ENCODE results near the gene SYCN. TPM values are rescaled to one million over a fixed set of nuclear protein-coding genes. Genes with fewer than 3 reads are reported as not detected.

Gene SYCN
- total RNA-seq, 1 donor from 2014 or later, result not detected

DNA sequence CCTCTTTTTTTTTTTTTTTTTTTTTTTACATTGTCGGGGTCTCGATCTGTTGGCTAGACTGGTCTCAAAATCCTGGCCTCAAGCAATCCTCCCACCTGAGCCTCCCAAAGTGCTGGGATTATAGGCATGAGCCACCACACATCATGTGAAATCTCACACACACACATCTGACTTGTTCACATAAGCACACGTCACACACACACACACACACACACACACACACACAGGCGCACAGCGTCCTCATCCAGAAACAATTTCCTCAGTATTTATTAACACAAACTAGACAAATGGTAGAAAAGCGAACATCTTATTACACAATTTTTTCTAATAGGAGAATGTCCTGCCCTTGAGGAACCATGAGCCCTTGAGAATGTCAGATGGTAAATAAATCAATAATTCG, 5.1 kb upstream of the SYCN start:
- no peaks in the 10 kb centered on the region for H3K9me3 Mint-ChIP-seq (ENCODE audit: low read depth)

GRCh38 chr19:39208175-39208795, 4.2 kb upstream of the SYCN start:
- no peak for DNase-seq (ENCODE audit: low spot score)
- no peak for TF ChIP-seq CTCF (IDR thresholded peaks at IDR 0.05)
- no peak overlapping the region for H3K27ac Mint-ChIP-seq (ENCODE audit: unreplicated experiment)
- no peaks in the 10 kb centered on the region for H3K9me3 Mint-ChIP-seq (ENCODE audit: low read depth)
- no peaks in the 10 kb centered on the region for H3K4me1 Mint-ChIP-seq (ENCODE audit: low read depth)
- H3K27me3 Mint-ChIP-seq (ENCODE audit: low read depth), result peaks cover 19% of the 10 kb centered on the region
- no peaks in the 10 kb centered on the region for H3K36me3 Mint-ChIP-seq (ENCODE audit: low read depth)
- H3K4me3 Mint-ChIP-seq (ENCODE audit: unreplicated experiment), result no peak overlapping the region

More for the DNA sequence above, 5.1 kb upstream of the SYCN start:
- no peak for TF ChIP-seq CTCF (IDR thresholded peaks at IDR 0.05)
- Mint-ChIP-seq H3K4me3 (ENCODE audit: unreplicated experiment) (no peak overlapping the region), H3K36me3 (ENCODE audit: low read depth) (no peaks in the 10 kb centered on the region), H3K27me3 (ENCODE audit: low read depth) (peaks cover 23% of the 10 kb centered on the region), H3K27ac (ENCODE audit: unreplicated experiment) (no peak overlapping the region), H3K4me1 (ENCODE audit: low read depth) (no peaks in the 10 kb centered on the region)
- DNase-seq (ENCODE audit: low spot score), result no peak

- H3K36me3 Mint-ChIP-seq (ENCODE audit: low read depth), result no peaks in the 10 kb centered on the region
- H3K9me3 Mint-ChIP-seq (ENCODE audit: low read depth), result no peaks in the 10 kb centered on the region
- TF ChIP-seq CTCF (IDR thresholded peaks at IDR 0.05), result no peak
- no peak for DNase-seq (ENCODE audit: low spot score)
- peaks cover 25% of the 10 kb centered on the region for H3K27me3 Mint-ChIP-seq (ENCODE audit: low read depth)
- no peak overlapping the region for H3K4me3 Mint-ChIP-seq (ENCODE audit: unreplicated experiment)
- no peak overlapping the region for H3K27ac Mint-ChIP-seq (ENCODE audit: unreplicated experiment)
- no peaks in the 10 kb centered on the region for H3K4me1 Mint-ChIP-seq (ENCODE audit: low read depth)
These were observed 3.3 kb upstream of the SYCN start for GRCh38 chr19:39207293-39207836.

DNA sequence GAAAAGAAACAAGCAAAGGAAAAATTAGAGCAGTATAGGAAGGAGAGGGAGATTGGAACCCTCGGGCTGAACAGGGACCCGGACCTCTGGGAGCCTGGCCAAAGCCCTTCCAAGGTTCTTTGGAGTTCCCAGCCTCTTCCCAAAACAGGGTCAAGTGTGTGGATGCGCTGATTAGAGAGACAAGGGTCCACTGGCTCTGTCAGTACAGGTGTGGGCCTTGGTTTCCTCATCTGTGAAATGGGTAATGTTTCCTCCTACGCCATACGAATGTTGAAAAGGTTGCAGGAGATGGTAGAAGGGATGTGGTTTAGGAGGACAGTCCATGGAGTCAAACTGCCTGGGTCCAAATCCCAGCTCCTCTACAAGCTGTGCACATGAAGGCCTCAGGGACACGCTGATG, 2.1 kb upstream of the SYCN start:
- Mint-ChIP-seq H3K27me3 (ENCODE audit: low read depth) (peaks cover 25% of the 10 kb centered on the region), H3K4me3 (ENCODE audit: unreplicated experiment) (no peak overlapping the region), H3K36me3 (ENCODE audit: low read depth) (no peaks in the 10 kb centered on the region), H3K27ac (ENCODE audit: unreplicated experiment) (no peak overlapping the region), H3K9me3 (ENCODE audit: low read depth) (no peaks in the 10 kb centered on the region), H3K4me1 (ENCODE audit: low read depth) (no peaks in the 10 kb centered on the region)
- no peak for TF ChIP-seq CTCF (IDR thresholded peaks at IDR 0.05)
- DNase-seq (ENCODE audit: low spot score), result no peak

DNA sequence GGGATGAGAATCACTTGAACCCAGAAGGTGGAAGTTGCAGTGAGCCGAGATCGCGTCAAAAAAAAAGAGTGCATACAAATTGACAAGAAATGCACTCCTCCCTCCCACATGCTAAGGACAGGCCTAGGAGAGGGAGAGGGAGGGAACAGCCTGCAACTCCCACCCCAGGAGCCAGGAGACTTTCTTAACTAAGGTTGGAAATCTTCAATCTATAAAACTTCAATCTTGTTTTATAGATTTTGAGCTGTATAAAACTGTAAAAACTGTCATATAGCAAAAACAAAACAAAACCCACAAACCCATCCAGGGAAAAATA, 1.3 kb upstream of the SYCN start:
- no peak overlapping the region for H3K27ac Mint-ChIP-seq (ENCODE audit: unreplicated experiment)

More for the DNA sequence above, 1.3 kb upstream of the SYCN start:
- H3K27me3 Mint-ChIP-seq (ENCODE audit: low read depth), result peaks cover 31% of the 10 kb centered on the region
- H3K36me3 Mint-ChIP-seq (ENCODE audit: low read depth), result no peaks in the 10 kb centered on the region
- H3K4me1 Mint-ChIP-seq (ENCODE audit: low read depth), result no peaks in the 10 kb centered on the region
- no peak overlapping the region for H3K4me3 Mint-ChIP-seq (ENCODE audit: unreplicated experiment)
- no peak for TF ChIP-seq CTCF (IDR thresholded peaks at IDR 0.05)
- no peak for DNase-seq (ENCODE audit: low spot score)
- H3K9me3 Mint-ChIP-seq (ENCODE audit: low read depth), result no peaks in the 10 kb centered on the region

Data from chondrocyte (in vitro differentiated cells).